OCI-LY7 (cell line): Measurements from ENCODE around the gene FCAR. TPM values are rescaled to one million over a fixed set of nuclear protein-coding genes. Genes with fewer than 3 reads are reported as not detected.
"Not testable (repeated sequence)": the region's sequence is repeated elsewhere in the genome, so short reads cannot be mapped to it uniquely, and the experiment has no call there.

Experiments
- BruUV-seq: library from RNA; stranded (reverse); fragments of 400-500 nt; replicated peaks from 2 replicates; lab custom pipeline; 2021; lab: Mats Ljungman, UMichigan
- CTCF ChIA-PET: fragments of 300-600 bp; sonication (Branson Sonifier 250); formaldehyde crosslinking; loops from one replicate; lab custom pipeline; 2022; ENCODE audit warnings: antibody characterized with exemption; ENCODE audit not compliant: unreplicated experiment; lab: Charles Lee
- POLR2A ChIA-PET: fragments of 300-600 bp; sonication (Branson Sonifier 250); formaldehyde crosslinking; loops from one replicate; lab custom pipeline; 2022; ENCODE audit warnings: antibody characterized with exemption; lab: Charles Lee
- DNase-seq: peaks from one replicate; pipeline ENCODE4 v3.0.0-alpha.2; 2015; ENCODE audit warnings: low spot score
- H2AFZ ChIP-seq: fragments of 200-600 bp; sonication (generic), shearing (Covaris generic); 2 replicates; pipeline ENCODE4 v1.6.1; 2014; ENCODE audit warnings: mild to moderate bottlenecking, antibody characterized with exemption, low read length, moderate library complexity
- H3K27ac ChIP-seq: fragments of 200-600 bp; sonication (generic); 2 replicates; pipeline ENCODE4 v1.5.1; 2014; ENCODE audit warnings: mixed run types, low read depth, mild to moderate bottlenecking, moderate library complexity, low read length, inconsistent platforms; ENCODE audit not compliant: poor library complexity, severe bottlenecking
- H3K36me3 ChIP-seq: fragments of 200-600 bp; sonication (generic); 2 replicates; pipeline ENCODE4 v1.6.1; 2014; ENCODE audit warnings: mild to moderate bottlenecking, antibody characterized with exemption, low read length, moderate library complexity, mixed read lengths; ENCODE audit not compliant: insufficient read depth
- H3K4me1 ChIP-seq: fragments of 200-600 bp; sonication (generic); 2 replicates; pipeline ENCODE4 v1.5.1; 2014; ENCODE audit warnings: mild to moderate bottlenecking, low read length; ENCODE audit not compliant: insufficient read depth, poor library complexity, severe bottlenecking
- H3K4me2 ChIP-seq: fragments of 200-600 bp; sonication (generic); 2 replicates; pipeline ENCODE4 v1.6.1; 2014; ENCODE audit warnings: mild to moderate bottlenecking, low read length
- H3K4me3 ChIP-seq: fragments of 200-600 bp; sonication (generic); 2 replicates; pipeline ENCODE4 v1.5.1; 2014; ENCODE audit warnings: mild to moderate bottlenecking, low read depth, low read length; ENCODE audit not compliant: poor library complexity, severe bottlenecking
- H3K79me2 ChIP-seq: fragments of 200-600 bp; sonication (generic); 2 replicates; pipeline ENCODE4 v1.6.1; 2016; ENCODE audit warnings: low read depth, mild to moderate bottlenecking, low read length, moderate library complexity, mixed read lengths; ENCODE audit not compliant: insufficient read depth
- H3K9me2 ChIP-seq: fragments of 200-600 bp; sonication (generic); 2 replicates; pipeline ENCODE4 v1.6.1; 2016; ENCODE audit warnings: mild to moderate bottlenecking, low read length, mixed read lengths; ENCODE audit not compliant: insufficient read depth
- H3K9me3 ChIP-seq: fragments of 200-600 bp; sonication (generic); 2 replicates; pipeline ENCODE4 v1.6.1; 2014; ENCODE audit warnings: mild to moderate bottlenecking, mixed run types, low read length, mixed read lengths
- H4K20me1 ChIP-seq: fragments of 200-600 bp; sonication (generic); 2 replicates; pipeline ENCODE4 v1.6.1; 2014; ENCODE audit warnings: mild to moderate bottlenecking, antibody characterized with exemption, low read length, moderate library complexity, mixed read lengths; ENCODE audit not compliant: insufficient read depth
- CTCF ChIP-seq: fragments of 200-600 bp; sonication (generic); conservative IDR thresholded peaks from 2 replicates; pipeline ENCODE4 v1.5.1; 2014; ENCODE audit warnings: mild to moderate bottlenecking, antibody characterized with exemption, low read length, moderate library complexity, mixed read lengths
- EZH2phosphoT487 ChIP-seq: fragments of 200-600 bp; sonication (generic); IDR thresholded peaks from 2 replicates; pipeline ENCODE4 v1.6.1; 2018; ENCODE audit warnings: low read depth, borderline replicate concordance, mild to moderate bottlenecking, mixed run types, antibody characterized with exemption, low read length, moderate library complexity, mixed read lengths
- intact Hi-C: fragments of 100-400 bp; cut with micrococcal nuclease; formaldehyde crosslinking; loops from one replicate; pipeline ENCODE4 v1.10.0; 2022; ENCODE audit not compliant: unreplicated experiment
- total RNA-seq, 2 experiments: library from RNA; depleted of rRNA in 1 of 2; stranded (reverse); fragments of >200 nt in 1 of 2; shearing (Covaris generic) in 1 of 2; gene quantifications; 2 replicates each; pipeline ENCODE4 v1.2.3, GENCODE V29; 2014 to 2022

FCAR gene
- total RNA-seq, 2 experiments from 2014 or later, result not detected

- H3K4me3 ChIP-seq, POLR2A ChIA-PET, intact Hi-C loops, H3K9me3 ChIP-seq, H3K79me2 ChIP-seq, H3K9me2 ChIP-seq, H2AFZ ChIP-seq, H3K4me1 ChIP-seq, DNase-seq, CTCF ChIA-PET, H3K4me2 ChIP-seq, H3K27ac ChIP-seq, BruUV-seq, H3K36me3 ChIP-seq, H4K20me1 ChIP-seq: not testable (repeated sequence)
Measured at GRCh38 chr19:54837522-54837921, 36.5 kb upstream of the FCAR start.

GRCh38 chr19:54843171-54843570 is 30.9 kb upstream of the FCAR start:
- H3K79me2 ChIP-seq, intact Hi-C loops, H2AFZ ChIP-seq, H3K36me3 ChIP-seq, H4K20me1 ChIP-seq, H3K9me2 ChIP-seq, H3K4me3 ChIP-seq, CTCF ChIA-PET, DNase-seq, H3K9me3 ChIP-seq, H3K4me2 ChIP-seq, H3K27ac ChIP-seq, H3K4me1 ChIP-seq, POLR2A ChIA-PET, BruUV-seq: not testable (repeated sequence)

GRCh38 chr19:54850061-54850640 is 23.9 kb upstream of the FCAR start, which contains the start of gene KIR3DL2:
Gene KIR3DL2 (plus strand): TSS chr19:54850443. CDS start chr19:54850476, 33 bp downstream.
- BruUV-seq, H3K9me2 ChIP-seq, H4K20me1 ChIP-seq, POLR2A ChIA-PET, DNase-seq, intact Hi-C loops, H3K9me3 ChIP-seq, CTCF ChIA-PET, H3K4me1 ChIP-seq, H3K36me3 ChIP-seq, H2AFZ ChIP-seq, H3K27ac ChIP-seq, H3K4me3 ChIP-seq, H3K4me2 ChIP-seq, H3K79me2 ChIP-seq: not testable (repeated sequence)

- POLR2A ChIA-PET, result no interaction called here
- CTCF ChIA-PET, result no interaction called here
- TF ChIP-seq CTCF, result no peak
- TF ChIP-seq EZH2phosphoT487, result no peak
- Histone ChIP-seq H3K36me3 (no peaks in the 10 kb centered on the region), H3K79me2 (no peaks in the 10 kb centered on the region), H3K4me3 (no peak overlapping the region), H4K20me1 (no peaks in the 10 kb centered on the region), H2AFZ (no peak overlapping the region), H3K4me1 (no peaks in the 10 kb centered on the region), H3K9me3 (no peaks in the 10 kb centered on the region), H3K4me2 (no peak overlapping the region), H3K9me2 (no peaks in the 10 kb centered on the region), H3K27ac (no peak overlapping the region)
- no peak for DNase-seq
- no TSS peak for BruUV-seq
- intact Hi-C loops, result no loop called here
Measured at GRCh38 chr19:54850930-54851329, 23.1 kb upstream of the FCAR start.
